HG03159 (cell line): Measurements from ENCODE around the gene STK39.

Experiments used
- ATAC-seq: cut with Tn5 transposase; IDR thresholded peaks from one replicate; pipeline ENCODE4 v1.9.1; 2021; ENCODE audit warnings: mild to moderate bottlenecking, moderate library complexity; ENCODE audit not compliant: unreplicated experiment

The STK39 gene

GRCh38 chr2:168024459-168024858 is 222.9 kb downstream of the STK39 start:
- no peak for ATAC-seq

GRCh38 chr2:168021800-168022587 is 225.4 kb downstream of the STK39 start:
- no peak for ATAC-seq

- ATAC-seq, result no peak
Observed at GRCh38 chr2:168015274-168015953, 232.0 kb downstream of the STK39 start.

GRCh38 chr2:168009900-168010299 is 237.5 kb downstream of the STK39 start:
- ATAC-seq, result no peak

GRCh38 chr2:168008646-168009195 is 238.7 kb downstream of the STK39 start:
- no peak for ATAC-seq

- ATAC-seq, result no peak
Observed at GRCh38 chr2:168006498-168006897, 240.9 kb downstream of the STK39 start.

DNA sequence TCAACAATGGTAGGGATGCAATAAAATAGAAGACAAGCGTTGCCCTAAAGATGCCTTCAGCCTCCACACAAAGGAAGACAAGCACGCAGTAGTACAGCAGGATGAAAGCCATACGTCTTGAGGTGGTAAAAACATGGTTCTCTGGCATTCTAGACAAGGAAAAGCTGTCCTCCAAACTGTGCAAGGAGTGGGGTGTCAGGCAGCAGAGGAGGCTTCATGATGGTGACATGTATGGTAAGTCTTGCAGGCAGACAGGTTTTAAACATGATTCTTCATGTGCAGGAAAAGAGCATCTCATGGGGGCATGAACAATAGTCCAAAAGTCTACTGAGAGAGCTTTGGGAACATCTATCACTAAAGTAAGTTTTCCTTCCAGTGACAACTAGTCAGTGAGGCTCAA is 241.8 kb downstream of the STK39 start:
- no peak for ATAC-seq

- no peak for ATAC-seq
Observed at GRCh38 chr2:168003876-168004275, 243.5 kb downstream of the STK39 start.

DNA sequence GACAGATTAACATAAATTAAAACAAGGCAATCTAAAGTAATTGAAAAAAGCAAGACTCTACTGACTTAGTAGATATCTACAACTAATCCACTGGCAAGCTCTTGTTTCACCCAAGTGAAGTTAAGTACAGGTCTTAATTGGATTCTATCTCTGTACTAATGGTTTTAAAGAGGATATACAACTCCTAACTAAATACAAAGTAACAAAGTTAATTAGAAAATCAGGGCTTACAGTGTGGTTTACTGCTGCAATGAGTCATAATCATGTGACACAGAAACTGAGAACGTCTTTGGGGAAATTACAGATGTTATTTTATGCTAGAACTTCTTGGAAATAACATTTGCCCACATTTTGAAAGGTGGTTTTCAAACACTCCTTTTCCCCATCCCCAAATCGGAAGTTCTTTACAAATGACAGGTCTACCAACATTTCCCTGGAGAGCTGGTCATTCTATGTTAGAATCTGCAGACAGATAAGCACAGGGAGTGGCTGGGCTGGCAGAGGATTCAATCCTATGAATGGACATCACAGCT is 245.3 kb downstream of the STK39 start:
- peak; percentile 63 for ATAC-seq

DNA sequence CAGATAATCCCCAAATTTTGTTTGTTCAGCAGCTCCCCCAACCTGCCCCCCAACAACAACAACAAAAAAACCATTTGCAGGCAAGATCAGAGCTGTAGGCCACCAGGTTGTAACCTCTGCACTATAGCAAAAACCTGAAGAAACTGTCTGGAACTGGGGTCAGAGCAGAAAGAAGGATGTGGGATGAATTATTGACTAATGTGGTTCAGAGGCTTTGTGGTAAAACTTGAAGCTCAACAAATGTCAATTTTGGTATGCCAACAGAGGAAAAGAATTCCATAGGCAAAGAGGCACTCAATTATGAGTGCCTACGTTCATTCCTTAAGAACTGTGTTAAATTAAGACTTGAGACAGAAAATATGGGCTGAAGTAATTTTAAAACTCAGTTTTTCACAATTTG is 255.1 kb downstream of the STK39 start:
- ATAC-seq, result no peak

DNA sequence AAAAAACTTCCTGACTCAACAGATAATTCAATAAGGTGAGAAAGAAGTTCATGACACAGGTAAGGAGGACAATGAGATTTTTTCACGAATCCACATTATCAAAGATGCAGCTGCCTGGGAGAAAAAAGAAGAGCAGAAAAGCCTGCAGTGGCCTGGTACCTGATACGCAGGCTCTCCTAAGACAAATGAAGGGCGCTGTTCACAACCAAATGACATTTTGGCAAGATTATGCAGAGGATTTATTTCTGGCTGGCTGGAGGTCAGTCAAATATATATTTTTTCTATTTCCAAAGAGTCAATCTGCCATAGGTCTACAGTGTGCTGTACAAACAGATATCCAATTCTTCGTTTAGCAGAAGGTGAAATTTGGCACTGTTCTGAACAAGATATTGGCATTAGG is 257.3 kb downstream of the STK39 start:
- no peak for ATAC-seq

DNA sequence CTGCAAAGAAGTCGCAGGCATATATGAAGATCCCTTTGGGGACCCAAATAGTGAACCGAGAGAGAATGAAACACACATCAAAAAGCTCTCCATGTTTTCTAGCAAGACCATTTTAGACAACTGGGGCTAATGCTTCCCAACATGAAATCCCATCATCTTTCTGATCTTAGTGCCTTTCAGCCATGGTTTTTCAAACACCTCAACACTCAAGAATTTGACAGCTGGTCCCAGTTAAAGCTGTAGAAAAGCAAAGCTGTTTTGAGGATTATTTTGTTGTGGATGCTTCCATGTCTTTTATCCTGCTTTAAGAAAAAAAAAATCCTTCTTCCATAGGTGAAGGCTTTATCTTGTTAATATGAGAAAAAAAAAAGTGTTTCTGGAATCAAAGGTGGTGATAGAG is 259.1 kb downstream of the STK39 start:
- ATAC-seq, result no peak

GRCh38 chr2:167987558-167987957 is 259.8 kb downstream of the STK39 start:
- no peak for ATAC-seq

DNA sequence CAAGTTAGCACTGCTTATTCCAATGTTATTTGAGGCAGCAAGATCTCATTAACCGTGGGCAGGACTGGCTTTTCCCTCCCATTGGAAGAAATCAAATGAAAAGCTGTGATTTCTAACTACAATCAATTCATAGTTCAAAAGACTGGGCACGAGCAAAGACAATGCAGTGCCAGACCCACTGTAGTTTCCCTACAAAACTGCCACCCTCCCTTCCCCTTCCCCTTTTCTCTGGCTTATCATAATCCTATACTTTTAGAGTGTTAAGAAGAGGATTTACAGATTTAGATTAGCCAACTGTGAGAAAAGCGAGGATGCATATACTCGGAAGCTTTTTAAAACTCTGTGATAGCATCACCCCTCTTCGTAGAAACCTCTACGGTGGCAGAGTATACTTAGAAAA is 260.4 kb downstream of the STK39 start:
- ATAC-seq, result no peak

GRCh38 chr2:167986223-167986622 is 261.2 kb downstream of the STK39 start:
- no peak for ATAC-seq

GRCh38 chr2:167981945-167982344 is 265.4 kb downstream of the STK39 start:
- ATAC-seq, result no peak

DNA sequence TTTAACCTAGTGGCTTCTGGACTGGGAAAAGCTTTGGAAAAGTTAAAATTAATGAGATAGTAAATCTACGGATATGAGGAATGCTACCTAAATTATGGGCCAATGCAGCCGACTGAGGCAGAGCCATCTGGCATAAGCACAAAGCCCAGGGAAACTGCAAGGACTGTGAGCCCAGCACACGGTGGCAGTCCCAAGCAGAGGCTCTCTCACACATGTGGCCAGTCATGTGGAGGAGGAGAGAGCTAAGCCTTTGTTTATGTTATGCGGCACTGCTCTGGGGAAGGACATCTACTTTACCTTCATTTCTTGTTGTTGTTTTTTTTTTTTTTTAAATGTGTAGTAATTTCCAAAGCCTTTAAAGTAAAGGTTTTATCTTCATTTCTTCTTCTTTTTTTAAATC is 267.0 kb downstream of the STK39 start:
- no peak for ATAC-seq

- no peak for ATAC-seq
Observed at GRCh38 chr2:167972746-167973145, 274.6 kb downstream of the STK39 start.

- no peak for ATAC-seq
Observed at GRCh38 chr2:167972020-167972419, 275.4 kb downstream of the STK39 start.

DNA sequence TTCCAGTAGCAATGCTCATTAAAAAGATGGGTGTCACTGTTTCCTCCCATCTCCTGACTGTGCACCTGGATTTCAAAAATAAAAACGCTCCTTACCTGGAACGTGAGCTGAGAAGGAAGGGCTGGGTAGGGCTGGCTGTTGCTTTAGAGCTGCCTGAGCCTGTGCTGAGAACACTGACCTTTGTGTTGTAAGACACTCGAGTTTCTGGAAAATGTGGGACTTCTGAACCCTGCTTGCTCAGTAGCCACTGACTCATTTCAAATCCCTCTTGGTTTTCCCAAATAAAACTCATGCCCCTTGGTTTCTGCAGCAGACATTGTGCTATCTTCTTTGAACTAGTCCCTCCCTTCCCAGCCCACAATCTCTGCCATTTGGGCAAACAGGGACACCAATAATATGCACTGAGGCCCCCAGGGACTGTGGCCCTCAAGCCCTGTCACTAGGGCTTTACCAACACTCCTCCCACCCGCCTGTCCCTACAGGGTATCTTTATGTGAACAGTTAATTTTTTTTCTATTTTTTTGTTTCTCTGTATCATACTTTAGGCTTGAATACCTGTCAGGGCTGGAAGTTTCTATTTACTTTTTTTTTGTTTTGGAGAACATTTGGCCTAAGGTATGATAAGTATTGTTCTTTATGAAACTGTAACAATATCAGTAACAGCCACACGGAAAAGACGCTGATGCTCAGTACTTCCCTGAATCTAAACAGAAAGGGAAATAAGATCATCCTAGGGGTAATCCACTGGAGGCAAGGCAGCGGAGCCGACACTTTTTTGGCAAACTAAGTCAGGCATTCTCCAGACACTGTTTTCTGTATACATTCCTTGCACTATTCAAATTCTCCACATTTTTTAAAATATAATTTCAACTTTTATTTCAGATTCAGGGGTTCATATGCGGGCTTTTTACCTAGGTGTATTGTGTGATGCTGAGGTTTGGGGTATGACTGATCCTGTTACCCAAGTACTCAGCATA is 280.2 kb downstream of the STK39 start:
- no peak for ATAC-seq
